ENCODE results near the gene ZBTB34. TPM values are rescaled to one million over a fixed set of nuclear protein-coding genes. Genes with fewer than 3 reads are reported as not detected.

The ZBTB34 gene
- total RNA-seq, 1 experiment from 2014 or later = 1.6 TPM

DNA sequence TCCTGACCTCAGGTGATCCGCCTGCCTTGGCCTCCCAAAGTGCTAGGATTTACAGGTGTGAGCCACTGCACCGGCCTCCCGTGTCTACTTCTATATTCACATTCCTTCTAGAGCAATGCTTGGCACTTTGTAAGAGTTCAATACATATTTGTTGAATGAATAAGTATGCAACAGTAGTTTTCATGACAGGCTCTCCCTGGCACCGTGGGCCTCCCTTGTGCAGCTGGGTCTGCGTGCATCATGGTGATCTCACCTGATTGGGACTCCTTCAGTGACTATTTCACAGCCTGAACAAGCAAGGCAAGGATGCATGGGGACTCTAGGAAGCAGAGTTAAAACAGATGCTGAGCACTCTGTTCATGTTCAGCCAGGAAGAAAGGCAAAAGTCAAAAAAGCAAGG is 6.8 kb upstream of the ZBTB34 start:
- Histone ChIP-seq H3K9me2 (replicated peaks; ENCODE audit: low read length) (no peaks in the 10 kb centered on the region), H3K4me3 (ENCODE audit: low read length) (no peak overlapping the region), H3K79me2 (ENCODE audit: low read length) (no peaks in the 10 kb centered on the region), H3K27ac (ENCODE audit: low read length) (no peak overlapping the region), H2AFZ (ENCODE audit: low read length) (no peak overlapping the region), H3K9ac (ENCODE audit: low read length) (no peak overlapping the region), H3F3A (ENCODE audit: low read length, unreplicated experiment) (no peaks in the 10 kb centered on the region), H3K9me3 (ENCODE audit: low read length) (no peaks in the 10 kb centered on the region), H4K20me1 (ENCODE audit: low read length) (no peaks in the 10 kb centered on the region), H3K36me3 (ENCODE audit: low read depth, low read length) (no peaks in the 10 kb centered on the region), H3K4me2 (ENCODE audit: low read length) (no peak overlapping the region), H3K27me3 (ENCODE audit: low read length) (no peaks in the 10 kb centered on the region), H3K4me1 (ENCODE audit: insufficient read depth, low read length) (no peaks in the 10 kb centered on the region)
- no peak for TF ChIP-seq EZH2phosphoT487 (IDR thresholded peaks at IDR 0.05; ENCODE audit: borderline replicate concordance, low read length)
- TF ChIP-seq, protein P1, sequence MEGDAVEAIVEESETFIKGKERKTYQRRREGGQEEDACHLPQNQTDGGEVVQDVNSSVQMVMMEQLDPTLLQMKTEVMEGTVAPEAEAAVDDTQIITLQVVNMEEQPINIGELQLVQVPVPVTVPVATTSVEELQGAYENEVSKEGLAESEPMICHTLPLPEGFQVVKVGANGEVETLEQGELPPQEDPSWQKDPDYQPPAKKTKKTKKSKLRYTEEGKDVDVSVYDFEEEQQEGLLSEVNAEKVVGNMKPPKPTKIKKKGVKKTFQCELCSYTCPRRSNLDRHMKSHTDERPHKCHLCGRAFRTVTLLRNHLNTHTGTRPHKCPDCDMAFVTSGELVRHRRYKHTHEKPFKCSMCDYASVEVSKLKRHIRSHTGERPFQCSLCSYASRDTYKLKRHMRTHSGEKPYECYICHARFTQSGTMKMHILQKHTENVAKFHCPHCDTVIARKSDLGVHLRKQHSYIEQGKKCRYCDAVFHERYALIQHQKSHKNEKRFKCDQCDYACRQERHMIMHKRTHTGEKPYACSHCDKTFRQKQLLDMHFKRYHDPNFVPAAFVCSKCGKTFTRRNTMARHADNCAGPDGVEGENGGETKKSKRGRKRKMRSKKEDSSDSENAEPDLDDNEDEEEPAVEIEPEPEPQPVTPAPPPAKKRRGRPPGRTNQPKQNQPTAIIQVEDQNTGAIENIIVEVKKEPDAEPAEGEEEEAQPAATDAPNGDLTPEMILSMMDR (conservative IDR thresholded peaks at IDR 0.05; ENCODE audit: low read depth, low read length) = no peak
- DNase-seq = peak; percentile 61
- ATAC-seq = peak; percentile 37; the same call in 1 of the 2 replicates
- intact Hi-C loops (cut with micrococcal nuclease) = no loop called here
- ChIA-PET CTCF (no interaction called here), POLR2A (ENCODE audit: unreplicated experiment) (no interaction called here)
- no TSS peak for BruUV-seq (replicated peaks)

DNA sequence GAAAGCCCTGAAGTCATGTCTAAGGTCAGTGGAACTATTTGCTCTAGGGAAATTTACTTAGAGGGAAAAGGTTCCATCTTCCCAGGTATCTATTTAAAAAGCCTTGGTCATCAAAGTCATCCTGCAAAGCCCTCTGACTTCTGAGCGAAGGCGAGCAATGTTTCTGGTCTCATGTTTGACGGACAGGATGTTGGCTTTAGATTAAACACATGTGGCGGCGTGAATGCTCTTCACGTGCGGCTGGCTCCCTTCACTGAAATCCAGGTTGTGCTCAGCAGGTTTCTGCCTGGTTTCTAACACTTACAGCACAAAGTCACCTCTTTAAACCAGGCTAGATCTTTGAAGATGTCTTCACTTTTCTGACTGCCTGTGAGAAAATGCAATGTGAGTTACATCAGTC is 5.7 kb upstream of the ZBTB34 start:
- Histone ChIP-seq H4K20me1 (ENCODE audit: low read length) (no peaks in the 10 kb centered on the region), H3K4me1 (ENCODE audit: insufficient read depth, low read length) (no peaks in the 10 kb centered on the region), H3K79me2 (ENCODE audit: low read length) (no peaks in the 10 kb centered on the region), H3K9me2 (replicated peaks; ENCODE audit: low read length) (no peaks in the 10 kb centered on the region), H3K4me2 (ENCODE audit: low read length) (no peak overlapping the region), H2AFZ (ENCODE audit: low read length) (no peak overlapping the region), H3K27me3 (ENCODE audit: low read length) (no peaks in the 10 kb centered on the region), H3K9me3 (ENCODE audit: low read length) (no peaks in the 10 kb centered on the region), H3K9ac (ENCODE audit: low read length) (no peak overlapping the region), H3K36me3 (ENCODE audit: low read depth, low read length) (no peaks in the 10 kb centered on the region), H3F3A (ENCODE audit: low read length, unreplicated experiment) (no peaks in the 10 kb centered on the region), H3K4me3 (ENCODE audit: low read length) (no peak overlapping the region), H3K27ac (ENCODE audit: low read length) (no peak overlapping the region)
- TF ChIP-seq EZH2 (IDR thresholded peaks at IDR 0.05; ENCODE audit: low read length, unreplicated experiment) (no peak), EZH2phosphoT487 (IDR thresholded peaks at IDR 0.05; ENCODE audit: borderline replicate concordance, low read length) (no peak)
- TF ChIP-seq, protein P1 (conservative IDR thresholded peaks at IDR 0.05; ENCODE audit: low read depth, low read length) = no peak
- BruUV-seq (replicated peaks) = no TSS peak
- DNase-seq (no peak), ATAC-seq (no peak)
- CTCF ChIA-PET = no interaction called here
- intact Hi-C loops (cut with micrococcal nuclease) = no loop called here
- POLR2A ChIA-PET (ENCODE audit: unreplicated experiment) = no interaction called here

DNA sequence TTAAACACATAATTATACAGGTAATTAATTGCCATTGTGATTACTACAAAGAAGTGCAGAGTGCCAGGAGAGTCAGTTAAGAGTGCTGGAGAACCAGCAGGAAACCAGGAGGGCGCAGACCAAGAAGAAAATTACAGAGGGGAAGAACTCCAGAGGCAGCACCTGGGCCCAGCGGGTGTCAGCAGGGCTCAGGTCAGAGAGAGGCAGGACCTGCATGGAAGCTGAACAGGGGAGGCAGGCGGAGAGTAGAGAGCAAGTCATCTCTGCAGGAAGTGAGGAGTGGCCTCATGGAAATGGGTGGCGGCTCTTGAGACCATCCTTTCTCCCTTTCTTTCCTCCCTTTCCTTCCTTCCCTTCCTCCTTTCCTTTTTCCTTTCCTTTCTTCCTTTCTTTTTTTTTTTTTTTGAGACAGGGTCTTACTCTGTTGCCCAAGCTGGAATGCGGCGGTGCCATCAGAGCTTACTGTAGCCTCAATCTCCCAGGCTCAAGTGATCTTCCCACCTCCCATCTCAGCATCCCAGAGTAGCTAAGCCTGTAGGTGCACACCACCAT is 4.0 kb upstream of the ZBTB34 start:
- H3K4me3 ChIP-seq (ENCODE audit: low read length) = no peak overlapping the region
- H3K9ac ChIP-seq (ENCODE audit: low read length) = no peak overlapping the region
- H3F3A ChIP-seq (ENCODE audit: low read length, unreplicated experiment) = no peaks in the 10 kb centered on the region
- ChIA-PET POLR2A (ENCODE audit: unreplicated experiment) (no interaction called here), CTCF (no interaction called here)
- no peak overlapping the region for H2AFZ ChIP-seq (ENCODE audit: low read length)
- intact Hi-C loops (cut with micrococcal nuclease) = no loop called here
- H4K20me1 ChIP-seq (ENCODE audit: low read length) = no peaks in the 10 kb centered on the region
- H3K27ac ChIP-seq (ENCODE audit: low read length) = no peak overlapping the region
- no peak for ATAC-seq
- TF ChIP-seq EZH2phosphoT487 (IDR thresholded peaks at IDR 0.05; ENCODE audit: borderline replicate concordance, low read length) = no peak
- TF ChIP-seq EZH2 (IDR thresholded peaks at IDR 0.05; ENCODE audit: low read length, unreplicated experiment) = no peak
- TF ChIP-seq, protein P1 (conservative IDR thresholded peaks at IDR 0.05; ENCODE audit: low read depth, low read length) = no peak
- no peak for DNase-seq
- H3K9me3 ChIP-seq (ENCODE audit: low read length) = no peaks in the 10 kb centered on the region
- H3K4me1 ChIP-seq (ENCODE audit: insufficient read depth, low read length) = 0 out of 2 replicates have a peak, but pooled peaks cover under 1% of the 10 kb centered on the region
- BruUV-seq (replicated peaks) = no TSS peak
- peaks cover 6% of the 10 kb centered on the region for H3K79me2 ChIP-seq (ENCODE audit: low read length)
- no peaks in the 10 kb centered on the region for H3K27me3 ChIP-seq (ENCODE audit: low read length)
- no peaks in the 10 kb centered on the region for H3K36me3 ChIP-seq (ENCODE audit: low read depth, low read length)
- H3K4me2 ChIP-seq (ENCODE audit: low read length) = no peak overlapping the region
- H3K9me2 ChIP-seq (replicated peaks; ENCODE audit: low read length) = no peaks in the 10 kb centered on the region

Data from PC-3 (cell line).